Gastroesophageal sphincter (tissue), 3 donors: ENCODE results near the gene VPS13D.
A peak's percentile ranks its signal among the peaks of the same experiment; 100 is the strongest.

Experiments used
- EP300 ChIP-seq: sonication (generic); formaldehyde crosslinking; IDR thresholded peaks from one replicate; pipeline ENCODE4 v1.6.1; 2017; ENCODE audit warnings: antibody characterized with exemption, mild to moderate bottlenecking
- POLR2A ChIP-seq, 2 donors: fragments of 450-650 bp; IDR thresholded peaks; one replicate each; pipeline ENCODE4 v1.6.1; 2017; ENCODE audit warnings: antibody characterized with exemption in 2 of 2, mild to moderate bottlenecking in 2 of 2, moderate library complexity in 1 of 2
- POLR2AphosphoS5 ChIP-seq: sonication (generic); formaldehyde crosslinking; IDR thresholded peaks from one replicate; pipeline ENCODE4 v1.6.1; 2017; ENCODE audit warnings: antibody characterized with exemption
- TF ChIP-seq, protein P1 (sequence below), 4 experiments: fragments of 200-600 bp in 2 of 4; fragments of 450-650 bp in 2 of 4; sonication (generic) in 1 of 4; IDR thresholded peaks; one replicate each; pipeline ENCODE4 v1.5.1; 2017 to 2019; ENCODE audit warnings: antibody characterized with exemption in 4 of 4, mild to moderate bottlenecking in 2 of 4, moderate library complexity in 2 of 4

DNA sequence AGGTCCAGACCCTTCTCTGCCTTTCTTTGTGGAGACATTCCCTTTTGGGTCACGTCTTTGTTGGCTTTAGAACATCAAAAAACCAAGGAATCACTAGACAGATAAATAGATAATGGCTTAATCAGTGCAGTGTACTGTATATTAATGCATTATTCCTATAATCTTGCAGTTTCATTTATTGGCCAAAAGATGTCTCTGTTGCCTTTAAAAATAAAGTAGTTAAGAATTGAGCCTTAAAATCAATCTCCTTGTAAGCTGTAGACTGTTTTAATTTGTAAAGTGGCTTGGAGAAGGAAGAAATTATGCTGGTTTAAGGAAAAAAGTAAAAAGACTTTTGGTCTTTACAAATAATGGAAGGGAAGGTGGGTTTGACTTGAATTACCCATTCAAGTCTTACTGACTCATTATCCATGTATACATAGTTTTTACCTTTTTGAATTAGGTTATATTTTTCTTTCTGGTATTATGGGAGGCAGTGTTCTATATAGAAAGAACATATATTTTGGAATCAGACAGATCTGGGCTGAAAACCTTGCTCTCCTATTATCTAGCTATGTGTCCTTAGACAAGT is 84.6 kb downstream of the VPS13D start:
- TF ChIP-seq EP300 (no peak), POLR2AphosphoS5 (no peak), POLR2A (IDR thresholded peaks at IDR 0.05) (no peak)
- TF ChIP-seq, protein P1, sequence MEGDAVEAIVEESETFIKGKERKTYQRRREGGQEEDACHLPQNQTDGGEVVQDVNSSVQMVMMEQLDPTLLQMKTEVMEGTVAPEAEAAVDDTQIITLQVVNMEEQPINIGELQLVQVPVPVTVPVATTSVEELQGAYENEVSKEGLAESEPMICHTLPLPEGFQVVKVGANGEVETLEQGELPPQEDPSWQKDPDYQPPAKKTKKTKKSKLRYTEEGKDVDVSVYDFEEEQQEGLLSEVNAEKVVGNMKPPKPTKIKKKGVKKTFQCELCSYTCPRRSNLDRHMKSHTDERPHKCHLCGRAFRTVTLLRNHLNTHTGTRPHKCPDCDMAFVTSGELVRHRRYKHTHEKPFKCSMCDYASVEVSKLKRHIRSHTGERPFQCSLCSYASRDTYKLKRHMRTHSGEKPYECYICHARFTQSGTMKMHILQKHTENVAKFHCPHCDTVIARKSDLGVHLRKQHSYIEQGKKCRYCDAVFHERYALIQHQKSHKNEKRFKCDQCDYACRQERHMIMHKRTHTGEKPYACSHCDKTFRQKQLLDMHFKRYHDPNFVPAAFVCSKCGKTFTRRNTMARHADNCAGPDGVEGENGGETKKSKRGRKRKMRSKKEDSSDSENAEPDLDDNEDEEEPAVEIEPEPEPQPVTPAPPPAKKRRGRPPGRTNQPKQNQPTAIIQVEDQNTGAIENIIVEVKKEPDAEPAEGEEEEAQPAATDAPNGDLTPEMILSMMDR (IDR thresholded peaks at IDR 0.05), result peak; percentile 11 to 62 (median 58)
